HPDE6-E6E7 (cell line): ENCODE results near the gene RAE1.
"Not testable (repeated sequence)": the region's sequence is repeated elsewhere in the genome, so short reads cannot be mapped to it uniquely, and the experiment has no call there.

ENCODE experiments used
- DNase-seq: peaks from one replicate; pipeline ENCODE4 v3.0.0; 2011; ENCODE audit warnings: missing footprints; ENCODE audit errors: extremely low spot score

The RAE1 gene

DNA sequence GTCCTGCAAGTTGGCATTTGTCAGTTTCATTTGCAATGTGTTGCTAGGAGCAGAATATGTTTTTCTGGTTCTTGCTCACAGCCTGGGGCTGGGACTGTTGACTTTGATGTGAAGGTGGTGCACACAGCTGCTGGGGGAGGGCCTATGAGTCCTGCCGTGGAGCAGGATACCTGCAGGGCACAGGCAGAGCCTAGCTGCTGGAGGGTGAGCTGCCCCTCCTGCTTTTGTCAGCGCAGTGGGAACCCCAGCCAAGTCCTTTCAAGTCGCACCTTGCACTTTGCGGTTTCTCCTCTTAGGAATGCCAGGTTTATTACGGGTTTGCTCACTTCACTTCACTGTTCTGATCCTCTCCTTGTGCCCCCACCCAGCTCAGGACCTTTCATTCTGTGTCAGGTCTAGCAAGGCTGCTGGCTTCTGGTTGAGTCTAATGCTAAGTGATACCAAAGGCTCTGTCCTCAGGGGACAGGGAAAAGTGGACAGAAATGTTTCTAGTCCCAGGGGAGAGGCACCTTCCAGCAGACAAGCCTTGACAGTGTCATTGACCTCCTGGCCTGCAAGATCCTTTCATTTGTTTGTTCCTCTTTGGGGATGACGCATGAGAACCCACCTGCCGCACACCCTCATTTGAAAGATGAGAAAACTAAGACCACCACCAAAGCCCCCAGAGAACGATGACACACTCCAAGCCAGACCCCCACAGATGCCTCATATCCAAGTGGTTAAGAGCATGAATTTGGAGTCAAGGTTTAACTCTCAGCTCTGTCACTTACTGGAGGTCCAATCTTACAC is 24.2 kb upstream of the RAE1 start:
- DNase-seq, result peak; percentile 100

- no peak for DNase-seq
Measured at GRCh38 chr20:57327820-57328219, 23.2 kb upstream of the RAE1 start.

- no peak for DNase-seq
Measured at GRCh38 chr20:57329608-57330221, 21.3 kb upstream of the RAE1 start, which contains the start of gene SPO11. Gene SPO11, plus strand, starts transcription at chr20:57329803. Its CDS starts 65 bp downstream, at chr20:57329868.

DNA sequence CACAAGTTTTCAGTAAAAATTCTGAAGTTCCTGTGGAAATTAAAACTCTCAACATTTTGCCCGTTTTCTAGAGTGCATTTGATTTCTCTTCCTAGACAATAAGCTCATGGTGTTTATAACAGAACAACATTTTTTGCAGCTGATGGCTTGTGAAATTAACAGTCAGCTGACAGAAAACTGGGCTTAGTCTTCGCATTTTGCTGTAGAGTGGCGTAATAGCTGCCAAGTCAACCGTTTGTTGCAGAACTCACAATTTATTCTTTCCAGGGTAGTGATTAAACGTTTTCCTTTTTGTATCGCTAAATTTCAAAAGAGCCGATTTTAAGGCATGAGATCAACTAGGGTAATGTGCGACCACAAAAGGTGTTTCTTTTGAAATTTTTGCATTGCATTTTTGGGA is 20.1 kb upstream of the RAE1 start:
- no peak for DNase-seq

DNA sequence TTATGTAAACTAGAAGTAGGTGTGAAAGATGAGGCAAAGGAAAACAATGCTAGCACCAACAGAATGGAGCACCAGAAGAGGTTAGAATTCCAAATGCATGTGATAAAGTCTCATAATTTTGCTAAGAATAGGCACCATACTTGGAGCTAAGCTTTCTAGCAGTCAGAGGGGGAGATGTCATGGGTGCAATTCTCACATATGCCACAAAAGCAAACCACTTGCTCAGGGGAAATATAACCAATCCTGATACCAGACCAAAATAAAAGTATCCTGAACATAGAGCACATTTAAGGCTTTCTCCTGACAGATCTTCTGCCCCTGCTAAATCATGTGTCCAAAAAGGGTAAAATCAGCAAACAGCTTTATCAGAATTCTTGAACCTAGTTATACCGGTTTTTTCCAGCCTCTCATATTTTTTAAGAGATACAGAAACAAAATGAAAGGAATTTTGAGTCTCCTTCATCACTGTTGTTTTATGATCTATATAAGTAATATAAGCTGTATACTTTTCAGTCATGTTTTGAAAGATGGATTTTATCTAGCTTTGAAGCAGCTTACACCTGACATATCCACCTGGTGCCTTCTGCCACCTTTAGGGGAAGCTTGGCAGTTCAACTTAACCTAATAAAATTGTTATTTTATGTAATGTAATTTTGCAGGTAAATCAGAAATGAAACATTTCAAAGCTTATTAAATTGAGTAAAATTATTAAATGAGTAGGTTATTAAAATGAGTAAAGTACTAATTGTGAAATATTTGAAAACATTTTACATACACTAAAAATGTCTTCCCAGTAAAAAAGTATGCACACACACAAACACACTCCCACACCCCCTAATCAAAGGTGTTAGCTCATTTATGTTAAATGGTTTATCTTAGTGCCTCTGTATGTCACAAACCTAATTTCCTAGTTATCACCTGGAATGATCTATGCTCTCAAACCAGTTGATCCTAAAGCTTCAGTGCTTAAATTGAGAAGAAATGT is 18.7 kb upstream of the RAE1 start:
- no peak for DNase-seq

DNA sequence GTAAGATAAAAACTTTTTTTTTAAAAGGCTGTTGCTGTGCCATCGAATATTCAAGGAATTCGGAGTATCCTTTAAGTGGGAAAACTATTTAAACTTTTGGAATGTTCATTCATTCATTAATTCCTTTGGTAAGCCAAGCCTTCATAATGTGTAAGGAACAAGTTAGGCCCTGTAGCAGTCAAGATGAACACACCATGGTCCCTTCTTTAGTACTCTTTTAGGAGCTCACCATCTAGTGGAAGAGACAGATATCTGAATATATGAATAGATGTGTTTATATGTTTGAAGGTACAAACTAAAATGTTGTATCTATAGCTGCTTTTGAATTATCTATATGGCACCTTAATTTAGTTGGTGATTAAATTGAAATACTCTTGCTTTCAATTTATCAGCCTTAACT is 15.7 kb upstream of the RAE1 start:
- no peak for DNase-seq

DNA sequence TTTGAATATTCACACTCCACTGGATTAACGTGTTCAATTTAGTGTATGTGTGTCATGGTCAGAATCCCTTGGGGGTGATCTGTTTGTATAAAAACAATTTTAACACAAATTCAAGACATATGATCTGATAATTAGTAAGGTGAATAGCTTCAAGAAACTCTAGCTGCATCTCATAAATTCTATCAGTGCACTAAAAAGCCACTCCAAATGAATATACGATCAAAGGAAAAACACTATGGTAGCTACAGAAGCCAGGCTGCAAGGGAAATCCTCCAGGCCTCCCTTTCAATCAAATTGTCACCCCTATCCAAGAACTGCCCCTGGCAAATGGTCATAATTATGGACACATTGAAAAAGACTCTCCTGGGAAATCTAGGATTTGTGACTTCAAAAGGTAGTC is 9.4 kb upstream of the RAE1 start:
- no peak for DNase-seq

DNA sequence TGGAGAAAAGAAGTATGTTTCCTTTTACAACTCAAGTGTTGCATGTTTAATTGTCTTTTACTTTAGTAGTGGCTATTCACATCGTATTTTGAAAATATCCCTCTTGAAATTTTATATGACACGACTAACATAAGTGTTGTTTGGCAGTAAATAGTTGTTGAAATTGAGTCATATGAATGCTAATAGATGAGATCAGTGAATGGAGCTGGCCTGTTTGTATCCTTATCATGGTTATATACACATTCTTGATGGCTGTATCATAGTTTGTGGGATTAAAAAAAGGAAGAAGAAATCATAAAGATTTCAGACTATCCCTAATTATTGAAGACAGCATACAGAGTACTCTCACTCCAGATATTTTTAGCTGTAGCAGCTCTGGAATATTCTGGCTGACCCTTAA is 8.2 kb upstream of the RAE1 start:
- DNase-seq, result no peak

- DNase-seq, result peak; percentile 68
Measured at GRCh38 chr20:57346477-57346876, 4.6 kb upstream of the RAE1 start.

DNA sequence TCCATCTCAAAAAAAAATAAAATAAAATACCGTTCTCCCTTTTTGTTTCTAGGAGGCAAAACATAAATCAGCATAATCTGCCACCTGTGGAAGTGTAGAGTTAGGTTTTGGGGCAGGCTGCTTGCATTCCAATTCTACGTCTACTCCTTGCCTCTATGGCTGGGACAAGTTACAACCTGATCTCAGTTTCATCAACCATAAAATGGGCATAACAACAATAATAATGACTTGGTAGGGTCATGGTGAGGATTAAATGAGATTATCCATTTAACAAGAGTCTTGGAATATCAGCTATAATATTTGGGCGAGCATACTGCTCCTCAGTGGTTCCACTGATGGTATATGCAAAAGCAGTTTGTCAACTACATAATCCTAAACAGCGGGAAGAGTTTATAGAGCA is 3.7 kb upstream of the RAE1 start:
- DNase-seq, result no peak

DNA sequence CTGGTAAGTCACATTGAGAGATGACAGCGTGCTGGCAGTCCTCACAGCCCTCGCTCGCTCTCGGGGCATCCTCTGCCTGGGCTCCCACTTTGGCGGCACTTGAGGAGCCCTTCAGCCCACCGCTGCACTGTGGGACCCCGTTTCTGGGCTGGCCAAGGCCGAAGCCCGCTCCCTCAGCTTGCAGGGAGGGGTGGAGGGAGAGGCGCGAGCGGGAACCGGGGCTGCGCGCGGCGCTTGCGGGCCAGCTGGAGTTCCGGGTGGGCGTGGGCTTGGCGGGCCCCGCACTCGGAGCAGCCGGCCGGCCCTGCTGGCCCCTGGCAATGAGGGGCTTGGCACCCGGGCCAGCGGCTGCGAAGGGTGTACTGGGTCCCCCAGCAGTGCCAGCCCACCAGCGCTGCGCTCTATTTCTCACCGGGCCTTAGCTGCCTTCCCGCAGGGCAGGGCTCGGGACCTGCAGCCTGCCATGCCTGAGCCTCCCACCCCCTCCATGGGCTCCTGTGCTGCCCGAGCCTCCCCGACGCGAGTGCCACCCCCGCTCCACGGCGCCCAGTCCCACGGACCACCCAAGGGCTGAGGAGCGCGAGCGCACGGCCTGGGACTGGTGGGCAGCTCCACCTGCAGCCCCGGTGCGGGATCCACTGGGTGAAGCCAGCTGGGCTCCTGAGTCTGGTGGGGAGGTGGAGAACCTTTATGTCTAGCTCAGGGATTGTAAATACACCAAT is 2.7 kb upstream of the RAE1 start:
- DNase-seq, result not testable (repeated sequence)

- DNase-seq, result not testable (repeated sequence)
Measured at GRCh38 chr20:57348922-57349574, 2.0 kb upstream of the RAE1 start.

- no peak for DNase-seq
Measured at GRCh38 chr20:57350081-57350710, 859 bp upstream of the RAE1 start.

GRCh38 chr20:57350726-57351041 is 371 bp upstream of the RAE1 start:
- not testable (repeated sequence) for DNase-seq

DNA sequence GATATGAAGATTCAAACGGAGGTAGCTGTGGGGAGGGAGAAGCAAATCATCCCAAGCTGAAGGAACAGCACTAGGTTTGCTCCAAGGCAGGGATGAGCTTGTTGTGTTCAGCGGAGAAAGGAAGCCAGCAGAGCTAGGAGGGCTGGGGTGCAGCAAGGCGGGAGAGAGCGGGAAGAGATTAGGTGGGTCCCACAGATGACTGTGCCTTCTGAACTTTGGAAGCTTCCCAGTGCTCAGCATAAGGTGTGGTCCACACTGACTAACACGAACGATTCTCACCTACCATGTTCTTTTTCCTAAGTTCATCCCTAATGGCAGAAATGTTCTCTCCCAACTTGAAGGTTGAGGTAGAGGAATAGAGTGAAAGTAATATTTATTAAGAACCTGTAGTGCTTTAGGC is 1.2 kb downstream of the RAE1 start:
- DNase-seq, result no peak

DNA sequence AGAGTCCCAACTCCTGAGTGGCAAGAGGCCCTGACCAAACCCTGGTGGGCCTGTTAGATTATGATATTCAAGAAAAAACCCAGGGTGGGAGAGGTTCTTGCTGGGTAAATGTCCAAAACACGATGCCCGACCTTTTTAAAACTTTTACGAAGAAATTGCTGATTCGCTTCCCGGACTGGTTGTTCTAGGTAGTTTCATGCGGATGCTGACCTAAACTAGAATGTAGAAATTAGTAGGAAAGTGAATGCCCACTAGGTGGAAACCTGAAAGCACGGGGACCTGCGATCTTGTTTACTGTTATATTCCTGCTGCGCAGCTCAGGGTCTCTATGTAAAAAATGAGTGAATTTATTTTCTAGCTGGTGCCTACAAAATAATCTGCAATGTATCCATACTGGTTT is 2.3 kb downstream of the RAE1 start:
- DNase-seq, result no peak

DNA sequence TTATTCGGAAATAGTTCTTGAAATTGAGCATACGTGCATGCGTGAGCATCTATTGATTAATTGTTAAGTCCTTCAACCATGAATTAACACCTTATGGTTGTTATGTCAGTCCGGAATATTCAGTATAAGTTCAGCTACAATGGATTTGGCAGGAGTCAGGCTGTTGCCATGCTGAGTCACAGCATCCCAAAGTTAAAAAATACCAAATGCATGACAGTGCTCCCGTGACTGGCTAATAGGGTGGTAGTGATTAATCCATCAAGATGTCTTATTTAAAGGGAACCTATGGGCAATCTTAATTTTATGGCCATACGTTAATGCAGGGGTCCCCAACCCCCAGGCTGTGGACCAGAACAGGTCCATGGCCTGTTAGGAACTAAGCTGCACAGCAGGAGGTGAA is 10.5 kb downstream of the RAE1 start:
- DNase-seq, result peak; percentile 87

GRCh38 chr20:57364451-57364850 is 13.4 kb downstream of the RAE1 start:
- DNase-seq, result no peak

DNA sequence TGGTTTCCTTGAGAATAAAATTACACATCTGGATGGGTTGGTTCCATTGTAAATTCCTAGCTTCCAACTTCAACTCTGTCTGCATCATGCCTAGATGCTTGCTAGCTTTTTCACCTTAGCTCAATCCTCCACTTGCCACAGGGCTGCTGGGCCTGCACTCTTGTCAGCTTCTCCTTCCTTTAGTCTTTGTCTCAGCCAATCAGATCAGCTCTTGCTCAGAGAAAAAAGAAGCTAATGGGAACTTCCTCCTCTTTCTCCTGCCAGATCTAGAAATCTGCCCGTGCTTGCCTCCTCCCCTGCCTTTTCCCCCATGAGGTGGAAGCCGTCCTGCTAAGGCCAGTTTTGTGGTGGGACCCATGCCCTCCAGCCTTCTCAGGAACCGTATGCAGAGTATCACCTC is 18.5 kb downstream of the RAE1 start:
- DNase-seq, result no peak

GRCh38 chr20:57370316-57370715 is 19.3 kb downstream of the RAE1 start:
- no peak for DNase-seq

GRCh38 chr20:57371363-57371762 is 20.3 kb downstream of the RAE1 start:
- no peak for DNase-seq
